ENCODE results near the gene RAB5B.

GRCh38 chr12:55931780-55932550, 41.9 kb upstream of the RAB5B start:
- TF ChIP-seq, protein P1, sequence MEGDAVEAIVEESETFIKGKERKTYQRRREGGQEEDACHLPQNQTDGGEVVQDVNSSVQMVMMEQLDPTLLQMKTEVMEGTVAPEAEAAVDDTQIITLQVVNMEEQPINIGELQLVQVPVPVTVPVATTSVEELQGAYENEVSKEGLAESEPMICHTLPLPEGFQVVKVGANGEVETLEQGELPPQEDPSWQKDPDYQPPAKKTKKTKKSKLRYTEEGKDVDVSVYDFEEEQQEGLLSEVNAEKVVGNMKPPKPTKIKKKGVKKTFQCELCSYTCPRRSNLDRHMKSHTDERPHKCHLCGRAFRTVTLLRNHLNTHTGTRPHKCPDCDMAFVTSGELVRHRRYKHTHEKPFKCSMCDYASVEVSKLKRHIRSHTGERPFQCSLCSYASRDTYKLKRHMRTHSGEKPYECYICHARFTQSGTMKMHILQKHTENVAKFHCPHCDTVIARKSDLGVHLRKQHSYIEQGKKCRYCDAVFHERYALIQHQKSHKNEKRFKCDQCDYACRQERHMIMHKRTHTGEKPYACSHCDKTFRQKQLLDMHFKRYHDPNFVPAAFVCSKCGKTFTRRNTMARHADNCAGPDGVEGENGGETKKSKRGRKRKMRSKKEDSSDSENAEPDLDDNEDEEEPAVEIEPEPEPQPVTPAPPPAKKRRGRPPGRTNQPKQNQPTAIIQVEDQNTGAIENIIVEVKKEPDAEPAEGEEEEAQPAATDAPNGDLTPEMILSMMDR (IDR thresholded peaks at IDR 0.05), result no peak
- peak in 1 of 2 donors; percentile 18 for TF ChIP-seq POLR2A (IDR thresholded peaks at IDR 0.05)
